Activated naive CD8-positive, alpha-beta T cell (primary cell): ENCODE measurements around the gene SDF2L1.
"Not testable (repeated sequence)": the region's sequence is repeated elsewhere in the genome, so short reads cannot be mapped to it uniquely, and the experiment has no call there.

ENCODE experiments used
- H3K27ac Mint-ChIP-seq: one replicate; pipeline ENCODE4 v1.8.0; 2021; ENCODE audit warnings: mixed read lengths
- H3K27me3 Mint-ChIP-seq: one replicate; pipeline ENCODE4 v1.8.0; 2021; ENCODE audit warnings: mixed read lengths
- H3K36me3 Mint-ChIP-seq: one replicate; pipeline ENCODE4 v1.8.0; 2021; ENCODE audit warnings: mixed read lengths
- H3K4me1 Mint-ChIP-seq: one replicate; pipeline ENCODE4 v1.8.0; 2021; ENCODE audit warnings: low read depth, mixed read lengths
- H3K4me3 Mint-ChIP-seq: one replicate; pipeline ENCODE4 v1.8.0; 2021; ENCODE audit warnings: mild to moderate bottlenecking, mixed read lengths
- H3K9me3 Mint-ChIP-seq: one replicate; pipeline ENCODE4 v1.8.0; 2021; ENCODE audit warnings: low read depth, mixed read lengths

SDF2L1 gene

GRCh38 chr22:21626735-21627469 lies 15.2 kb upstream of the SDF2L1 start:
- Mint-ChIP-seq H3K36me3 (peaks cover 4% of the 10 kb centered on the region), H3K27ac (peak overlapping the region; percentile 92), H3K9me3 (no peaks in the 10 kb centered on the region), H3K4me1 (peaks cover 40% of the 10 kb centered on the region), H3K4me3 (peak overlapping the region; percentile 93), H3K27me3 (no peaks in the 10 kb centered on the region)

GRCh38 chr22:21628386-21629254 lies 13.5 kb upstream of the SDF2L1 start:
- no peaks in the 10 kb centered on the region for H3K27me3 Mint-ChIP-seq
- peaks cover 41% of the 10 kb centered on the region for H3K4me1 Mint-ChIP-seq
- H3K9me3 Mint-ChIP-seq: no peaks in the 10 kb centered on the region
- peaks cover 4% of the 10 kb centered on the region for H3K36me3 Mint-ChIP-seq
- peak overlapping the region; percentile 93 for H3K27ac Mint-ChIP-seq
- peak overlapping the region; percentile 93 for H3K4me3 Mint-ChIP-seq

- peaks cover 41% of the 10 kb centered on the region for H3K4me1 Mint-ChIP-seq
- H3K36me3 Mint-ChIP-seq: peaks cover 4% of the 10 kb centered on the region
- no peaks in the 10 kb centered on the region for H3K27me3 Mint-ChIP-seq
- peak within 1 kb of the TSS; percentile 93 for H3K27ac Mint-ChIP-seq
- H3K9me3 Mint-ChIP-seq: no peaks in the 10 kb centered on the region
- peak within 1 kb of the TSS; percentile 93 for H3K4me3 Mint-ChIP-seq
Measured at GRCh38 chr22:21629255-21630149, 12.6 kb upstream of the SDF2L1 start, which contains the start of gene YDJC. TSS of gene YDJC (minus strand) at chr22:21630022. CDS start at chr22:21630014, 8 bp downstream.

- H3K36me3 Mint-ChIP-seq: peaks cover 4% of the 10 kb centered on the region
- no peaks in the 10 kb centered on the region for H3K9me3 Mint-ChIP-seq
- peak overlapping the region; percentile 68 for H3K4me3 Mint-ChIP-seq
- no peak overlapping the region for H3K27ac Mint-ChIP-seq
- no peaks in the 10 kb centered on the region for H3K27me3 Mint-ChIP-seq
- peaks cover 35% of the 10 kb centered on the region for H3K4me1 Mint-ChIP-seq
Measured at GRCh38 chr22:21631025-21631424, 11.1 kb upstream of the SDF2L1 start.

- H3K4me1 Mint-ChIP-seq: peaks cover 25% of the 10 kb centered on the region
- peaks cover 4% of the 10 kb centered on the region for H3K36me3 Mint-ChIP-seq
- H3K27ac Mint-ChIP-seq: peak within 1 kb of the TSS; percentile 34
- H3K9me3 Mint-ChIP-seq: no peaks in the 10 kb centered on the region
- no peaks in the 10 kb centered on the region for H3K27me3 Mint-ChIP-seq
- H3K4me3 Mint-ChIP-seq: no peak within 1 kb of the TSS
Measured at GRCh38 chr22:21632237-21632895, 9.7 kb upstream of the SDF2L1 start, which contains the start of gene CCDC116. TSS of gene CCDC116 (plus strand) at chr22:21632760. CDS start at chr22:21633182, 422 bp downstream.

GRCh38 chr22:21632931-21633330 lies 9.2 kb upstream of the SDF2L1 start:
- Mint-ChIP-seq H3K27ac (no peak overlapping the region), H3K4me3 (no peak overlapping the region), H3K27me3 (no peaks in the 10 kb centered on the region), H3K4me1 (peaks cover 19% of the 10 kb centered on the region), H3K36me3 (peaks cover 2% of the 10 kb centered on the region), H3K9me3 (no peaks in the 10 kb centered on the region)

- Mint-ChIP-seq H3K27ac (no peak overlapping the region), H3K4me1 (peaks cover 14% of the 10 kb centered on the region), H3K9me3 (no peaks in the 10 kb centered on the region), H3K36me3 (no peaks in the 10 kb centered on the region), H3K27me3 (no peaks in the 10 kb centered on the region), H3K4me3 (no peak overlapping the region)
Measured at GRCh38 chr22:21633481-21633880, 8.6 kb upstream of the SDF2L1 start.

GRCh38 chr22:21634081-21634480 lies 8.0 kb upstream of the SDF2L1 start:
- peaks cover 14% of the 10 kb centered on the region for H3K4me1 Mint-ChIP-seq
- no peaks in the 10 kb centered on the region for H3K27me3 Mint-ChIP-seq
- no peaks in the 10 kb centered on the region for H3K36me3 Mint-ChIP-seq
- no peak overlapping the region for H3K4me3 Mint-ChIP-seq
- no peaks in the 10 kb centered on the region for H3K9me3 Mint-ChIP-seq
- H3K27ac Mint-ChIP-seq: no peak overlapping the region

GRCh38 chr22:21634844-21635243 lies 7.3 kb upstream of the SDF2L1 start:
- H3K27ac Mint-ChIP-seq: no peak overlapping the region
- no peaks in the 10 kb centered on the region for H3K9me3 Mint-ChIP-seq
- no peaks in the 10 kb centered on the region for H3K36me3 Mint-ChIP-seq
- H3K4me1 Mint-ChIP-seq: peaks cover 11% of the 10 kb centered on the region
- no peak overlapping the region for H3K4me3 Mint-ChIP-seq
- H3K27me3 Mint-ChIP-seq: no peaks in the 10 kb centered on the region

GRCh38 chr22:21635771-21636510 lies 6.2 kb upstream of the SDF2L1 start:
- H3K36me3 Mint-ChIP-seq: no peaks in the 10 kb centered on the region
- no peak overlapping the region for H3K4me3 Mint-ChIP-seq
- H3K27ac Mint-ChIP-seq: no peak overlapping the region
- no peaks in the 10 kb centered on the region for H3K9me3 Mint-ChIP-seq
- peaks cover 6% of the 10 kb centered on the region for H3K4me1 Mint-ChIP-seq
- no peaks in the 10 kb centered on the region for H3K27me3 Mint-ChIP-seq

- Mint-ChIP-seq H3K27ac (no peak overlapping the region), H3K4me3 (no peak overlapping the region), H3K9me3 (no peaks in the 10 kb centered on the region), H3K27me3 (no peaks in the 10 kb centered on the region), H3K4me1 (peaks cover 11% of the 10 kb centered on the region), H3K36me3 (no peaks in the 10 kb centered on the region)
Measured at GRCh38 chr22:21636629-21637218, 5.4 kb upstream of the SDF2L1 start.

GRCh38 chr22:21637450-21637849 lies 4.7 kb upstream of the SDF2L1 start:
- H3K27me3 Mint-ChIP-seq, H3K4me3 Mint-ChIP-seq, H3K27ac Mint-ChIP-seq, H3K9me3 Mint-ChIP-seq, H3K36me3 Mint-ChIP-seq: not testable (repeated sequence)
- peaks cover 11% of the 10 kb centered on the region for H3K4me1 Mint-ChIP-seq

- Mint-ChIP-seq H3K4me1 (peaks cover 21% of the 10 kb centered on the region), H3K27me3 (no peaks in the 10 kb centered on the region), H3K36me3 (peaks cover 5% of the 10 kb centered on the region), H3K4me3 (no peak overlapping the region), H3K9me3 (no peaks in the 10 kb centered on the region), H3K27ac (no peak overlapping the region)
Measured at GRCh38 chr22:21639359-21639758, 2.7 kb upstream of the SDF2L1 start.
